ENCODE results near the gene ITPKC.
A peak's percentile ranks its signal among the peaks of the same experiment; 100 is the strongest.

The ITPKC gene

DNA sequence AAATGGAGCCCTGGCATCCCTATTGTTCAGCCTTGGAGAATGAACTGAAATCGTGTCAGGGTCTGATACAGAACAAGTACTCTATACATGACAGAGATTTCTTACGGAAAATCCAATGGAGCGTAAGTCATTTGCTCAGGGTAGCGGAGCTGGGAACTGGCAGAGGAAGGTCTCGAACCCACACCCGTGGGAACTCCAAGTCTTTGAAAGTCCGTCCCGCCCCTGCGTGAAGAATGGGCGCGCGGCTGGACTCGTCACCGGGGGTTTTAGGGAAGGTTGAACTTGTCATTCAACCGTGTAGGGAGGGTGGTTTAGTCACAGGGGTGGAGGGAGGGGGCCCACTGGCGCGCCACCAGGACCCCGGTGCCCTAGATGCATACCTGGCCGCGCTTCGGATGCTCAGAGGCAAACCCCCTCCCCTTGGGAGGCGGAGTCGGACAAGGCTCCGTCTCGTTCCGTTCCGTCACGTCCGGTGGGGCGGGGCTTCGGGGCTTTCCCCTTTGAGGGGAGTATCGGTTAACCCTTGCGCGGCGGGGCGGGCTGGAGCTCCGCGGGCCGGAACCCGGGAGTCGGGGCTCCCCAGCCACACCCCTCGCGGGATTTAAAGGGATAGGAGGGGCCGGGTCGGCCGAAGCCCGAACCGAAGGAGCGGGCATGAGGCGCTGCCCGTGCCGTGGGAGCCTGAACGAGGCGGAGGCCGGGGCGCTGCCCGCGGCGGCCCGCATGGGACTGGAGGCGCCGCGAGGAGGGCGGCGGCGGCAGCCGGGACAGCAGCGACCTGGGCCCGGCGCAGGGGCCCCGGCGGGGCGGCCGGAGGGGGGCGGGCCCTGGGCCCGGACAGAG, at the start of gene ITPKC, which contains the start of gene COQ8B:
Gene ITPKC (plus strand): TSS at position 631 of the 843 bp plus-strand sequence. CDS start 24 bp downstream, at position 655.
Gene COQ8B (minus strand): TSS at position 405 of the 843 bp plus-strand sequence. CDS start 2,254 bp downstream, outside the sequence.
- FAIRE-seq: peak; percentile 49

DNA sequence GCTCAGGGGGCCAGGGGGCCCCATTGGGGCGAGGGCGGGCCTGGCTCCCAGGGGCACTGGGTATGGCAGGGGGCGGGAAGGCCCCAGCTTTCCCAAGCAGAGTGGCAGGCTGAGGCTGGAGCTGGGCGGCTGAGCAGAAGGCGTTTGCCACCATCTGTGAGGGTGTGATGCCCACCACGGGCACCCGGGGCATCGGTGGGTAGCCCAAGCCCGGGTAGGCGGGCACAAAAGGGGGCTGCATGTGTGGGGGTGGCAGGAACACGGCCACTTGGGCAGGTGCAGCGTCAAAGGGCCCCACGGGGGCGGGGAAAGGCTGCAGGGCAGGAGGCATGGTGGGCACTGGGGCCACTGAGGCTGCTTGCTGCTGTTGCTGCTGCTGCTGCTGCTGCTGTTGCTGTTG, 49.3 kb upstream of the ITPKC start:
- FAIRE-seq: no peak

DNA sequence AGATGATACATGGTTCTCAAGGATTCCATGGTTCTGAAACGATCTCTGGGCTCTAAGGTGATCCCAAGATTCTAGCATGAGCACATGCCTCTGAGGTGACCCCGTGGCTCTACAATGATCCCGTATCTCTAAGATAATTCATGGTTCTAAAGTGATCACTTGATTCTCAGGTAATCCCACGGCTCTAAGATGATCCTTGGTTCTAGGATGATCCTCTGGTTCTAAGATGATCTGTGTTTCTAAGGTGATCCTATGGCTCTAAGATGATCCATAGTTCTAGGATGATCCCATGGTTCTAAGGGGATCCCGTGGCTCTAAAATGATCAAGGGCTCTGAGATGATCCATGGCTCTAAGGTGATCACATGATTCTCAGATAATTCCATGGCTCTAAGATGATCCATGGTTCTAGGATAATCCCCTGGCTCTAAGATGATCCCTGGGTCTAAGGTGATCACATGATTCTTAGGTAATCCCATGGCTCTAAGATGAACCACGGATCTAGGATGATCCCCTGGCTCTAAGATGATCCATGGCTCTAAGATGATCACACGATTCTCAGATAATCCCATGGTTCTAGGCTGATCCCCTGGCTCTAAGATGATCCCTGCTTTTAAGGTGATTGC, 47.8 kb upstream of the ITPKC start:
- no peak for FAIRE-seq

DNA sequence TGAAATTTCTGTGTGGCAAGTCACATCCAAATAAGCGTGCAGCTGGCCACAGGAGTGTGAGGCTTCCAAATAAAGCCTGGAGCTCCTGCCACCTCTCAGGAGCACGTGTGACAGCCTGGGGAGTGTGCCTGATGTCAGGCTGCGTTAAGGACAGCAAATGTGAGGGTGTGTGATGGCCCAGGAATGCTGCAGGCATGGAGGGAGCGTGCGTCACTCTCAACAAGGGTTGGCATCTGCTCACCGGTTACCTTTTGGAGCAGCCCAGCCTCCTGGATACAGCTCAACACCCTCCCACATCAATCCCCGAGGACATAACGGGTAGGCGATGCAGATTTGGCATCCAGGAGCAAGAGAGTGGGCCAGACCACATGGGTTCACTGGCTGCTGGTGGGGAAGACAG, 45.5 kb upstream of the ITPKC start:
- FAIRE-seq: no peak

DNA sequence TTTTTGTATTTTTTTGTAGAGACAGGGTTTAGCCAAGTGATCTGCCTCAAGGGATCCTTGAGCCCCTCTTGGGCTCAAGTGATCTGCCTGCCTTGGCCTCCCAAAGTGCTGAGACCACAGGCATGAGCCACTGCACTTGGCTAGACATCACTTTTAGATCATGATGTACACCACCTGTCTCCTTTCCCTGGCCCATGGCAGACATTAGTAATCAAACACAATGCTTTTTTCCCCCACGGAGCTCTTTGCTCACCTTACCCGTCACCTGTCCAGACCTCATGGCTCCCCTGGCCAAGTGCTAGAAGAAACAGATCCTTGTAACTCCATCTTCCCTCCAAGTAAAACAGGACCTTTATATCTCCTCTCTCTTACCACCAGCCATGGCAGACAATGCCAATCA, 44.9 kb upstream of the ITPKC start:
- FAIRE-seq: no peak

DNA sequence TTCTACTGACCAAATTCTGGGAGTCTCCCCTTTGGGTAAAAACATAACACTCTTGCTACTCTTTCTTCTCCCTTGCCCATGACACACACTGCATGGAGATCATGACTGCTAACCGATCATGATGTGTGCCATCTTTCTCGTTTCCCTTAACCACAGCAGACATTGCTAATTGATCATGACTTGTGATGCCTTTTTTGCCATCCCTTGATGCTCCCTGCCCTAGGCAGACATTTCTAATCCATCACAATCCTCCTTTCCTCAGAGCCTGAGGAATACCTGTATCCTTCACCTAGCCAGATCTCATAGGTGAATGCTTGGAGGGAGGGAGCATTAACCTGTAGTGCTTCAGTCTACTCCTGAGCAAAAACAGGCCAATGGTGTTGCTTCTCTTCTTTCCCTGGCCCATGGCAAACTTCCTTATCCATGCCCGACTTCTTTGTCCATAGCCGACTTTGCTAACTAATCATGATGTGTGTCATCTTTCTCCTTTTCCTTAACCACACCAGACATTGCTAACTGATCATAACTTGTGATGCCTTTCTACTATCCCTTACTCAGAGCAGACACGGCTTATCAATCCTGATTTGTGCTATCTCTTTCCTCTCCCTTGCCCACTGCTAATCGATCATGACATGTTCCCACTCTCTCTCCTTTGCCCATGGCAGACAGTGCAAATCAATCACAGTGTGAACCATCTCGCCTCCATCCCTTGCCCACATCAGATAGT, 44.2 kb upstream of the ITPKC start:
- no peak for FAIRE-seq

DNA sequence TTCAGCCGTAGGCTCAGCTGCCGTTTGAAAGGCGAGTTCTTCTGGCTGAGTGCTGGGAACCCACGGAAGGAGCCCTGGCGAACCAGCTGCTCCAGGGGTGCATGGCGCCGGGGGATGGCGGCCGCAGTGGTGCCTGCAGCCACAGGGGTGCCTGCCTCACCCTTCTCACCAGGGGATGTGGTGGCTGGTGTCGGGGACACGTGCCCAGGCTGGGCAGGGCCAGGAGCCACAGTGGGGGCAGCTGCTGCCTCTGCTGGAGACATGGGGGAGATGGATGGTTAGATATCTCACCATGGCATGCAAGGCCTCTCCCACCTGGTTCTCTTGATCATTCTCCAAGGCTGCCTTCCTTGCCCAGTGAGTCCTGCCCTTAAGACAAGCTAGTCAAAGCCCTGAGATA, 43.5 kb upstream of the ITPKC start:
- no peak for FAIRE-seq

DNA sequence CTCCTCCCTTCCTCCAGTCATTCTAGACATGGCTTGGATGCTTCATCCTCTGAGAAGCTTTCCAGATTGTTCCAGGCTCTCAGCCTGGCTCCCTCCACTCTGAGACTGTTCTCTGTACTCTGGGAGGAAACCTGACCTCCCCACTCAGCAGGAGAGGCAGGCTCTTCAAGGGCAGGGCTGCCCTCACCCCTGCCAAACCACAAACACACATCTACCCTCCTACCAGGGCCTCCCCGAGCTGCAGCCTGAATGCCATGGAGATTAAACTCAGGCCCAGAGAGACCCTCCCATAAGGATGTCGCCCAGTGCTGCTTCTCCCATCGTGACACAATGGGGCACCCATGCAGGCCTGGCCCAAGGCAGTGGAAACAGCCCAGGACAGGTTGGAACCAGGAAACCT, 42.6 kb upstream of the ITPKC start:
- no peak for FAIRE-seq

DNA sequence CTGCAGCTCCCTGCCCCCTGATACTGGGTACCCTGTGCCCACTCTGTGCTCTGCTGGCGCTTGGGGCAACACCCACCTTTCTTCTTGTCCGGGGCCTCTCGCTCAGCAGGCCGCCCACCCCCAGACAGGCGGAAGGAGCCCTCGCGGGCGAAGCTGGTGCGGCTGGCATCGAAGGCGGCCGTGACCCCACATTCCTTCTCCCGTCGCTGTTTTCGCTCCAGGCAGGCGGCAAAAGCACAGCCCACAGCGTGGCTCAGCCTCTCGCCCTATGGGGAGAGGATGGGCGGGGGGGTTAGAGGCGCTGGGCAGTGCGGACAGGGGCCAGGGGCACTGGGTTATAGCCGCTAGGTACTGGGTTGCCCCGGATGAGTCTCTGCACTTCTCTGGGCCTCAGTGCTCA, 39.8 kb upstream of the ITPKC start:
- FAIRE-seq: no peak

DNA sequence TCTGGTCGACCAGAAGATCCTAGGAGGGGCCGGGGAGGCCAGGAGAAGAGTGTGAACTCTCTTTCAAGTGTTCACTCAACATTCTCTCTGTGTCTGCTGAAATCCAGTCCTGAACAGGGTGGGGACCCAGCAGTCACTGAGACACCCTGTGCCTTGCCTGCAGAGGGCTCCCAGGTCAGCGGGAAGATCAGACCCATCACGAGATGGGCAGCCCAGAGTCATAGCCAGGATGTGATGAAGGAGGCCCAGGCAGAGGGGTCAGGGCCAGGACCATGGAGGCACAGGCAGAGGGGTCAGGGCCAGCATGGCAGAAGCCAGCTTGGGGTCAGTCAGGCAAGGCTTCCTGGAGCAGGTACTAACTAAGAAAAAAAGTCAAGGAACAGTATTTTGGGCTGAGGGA, 35.9 kb upstream of the ITPKC start:
- no peak for FAIRE-seq

DNA sequence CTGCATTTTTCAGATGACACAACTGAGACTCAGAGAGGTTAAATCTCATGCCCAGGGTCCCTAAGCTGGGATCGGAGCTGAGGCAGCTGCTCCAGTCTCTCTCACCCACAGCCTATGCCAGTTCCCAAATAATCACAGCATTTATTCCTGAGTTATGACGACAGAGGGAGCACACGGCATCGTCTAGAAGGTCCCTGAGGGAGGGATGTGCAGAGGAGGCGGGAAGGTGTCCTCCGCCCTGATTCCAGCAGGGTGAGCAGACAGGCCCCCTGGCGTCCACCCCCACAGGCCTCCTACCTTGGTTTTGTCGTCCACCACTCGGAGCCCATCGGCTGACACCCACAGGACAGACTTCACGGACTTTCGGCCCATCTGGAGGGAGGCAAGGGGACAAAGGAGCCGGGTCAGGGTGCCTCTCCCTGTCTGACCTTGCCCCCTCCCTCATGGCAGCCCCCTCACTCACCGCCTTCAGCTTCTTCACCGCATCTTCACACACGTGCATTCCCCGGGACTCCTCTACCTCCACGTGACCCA, 34.4 kb upstream of the ITPKC start:
- FAIRE-seq: no peak

DNA sequence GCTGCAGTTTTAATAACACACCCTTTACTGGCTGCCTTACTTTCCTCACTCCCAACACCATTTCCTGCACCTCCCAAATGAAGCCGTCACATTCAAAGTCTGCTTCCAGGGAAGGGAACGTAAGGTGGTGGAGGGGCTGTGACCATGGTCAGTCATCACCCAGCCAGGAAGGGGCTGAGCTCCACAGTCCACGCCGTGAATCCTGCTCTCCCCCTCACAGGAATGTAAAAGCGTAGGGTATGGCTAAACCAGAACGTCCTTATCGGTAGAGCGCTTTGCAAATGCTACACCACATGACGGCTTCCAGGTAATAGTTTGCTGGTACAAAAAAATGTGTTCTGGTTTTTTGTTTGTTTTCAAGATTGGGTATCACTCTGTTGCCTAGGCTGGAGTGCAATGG, 33.5 kb upstream of the ITPKC start:
- no peak for FAIRE-seq

DNA sequence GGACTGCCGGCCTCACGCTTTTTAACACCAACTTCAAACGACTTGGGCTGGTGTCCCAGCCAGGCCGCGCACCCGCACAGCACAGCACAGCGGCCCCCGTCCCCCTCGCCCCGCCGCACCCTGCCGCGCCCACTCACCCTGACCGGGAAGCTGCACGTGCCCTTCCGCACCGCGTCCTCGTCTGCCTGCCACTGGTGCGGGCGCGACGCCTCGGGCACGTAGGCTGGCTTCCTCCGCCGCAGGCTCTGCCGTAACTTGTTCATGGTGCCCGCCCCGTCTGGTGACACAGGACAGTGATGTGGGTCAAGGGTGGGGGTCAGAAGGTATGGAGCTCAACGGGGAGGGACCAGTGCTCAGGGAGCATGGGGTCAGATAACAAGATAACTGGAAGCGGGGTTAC, 32.6 kb upstream of the ITPKC start:
- no peak for FAIRE-seq

DNA sequence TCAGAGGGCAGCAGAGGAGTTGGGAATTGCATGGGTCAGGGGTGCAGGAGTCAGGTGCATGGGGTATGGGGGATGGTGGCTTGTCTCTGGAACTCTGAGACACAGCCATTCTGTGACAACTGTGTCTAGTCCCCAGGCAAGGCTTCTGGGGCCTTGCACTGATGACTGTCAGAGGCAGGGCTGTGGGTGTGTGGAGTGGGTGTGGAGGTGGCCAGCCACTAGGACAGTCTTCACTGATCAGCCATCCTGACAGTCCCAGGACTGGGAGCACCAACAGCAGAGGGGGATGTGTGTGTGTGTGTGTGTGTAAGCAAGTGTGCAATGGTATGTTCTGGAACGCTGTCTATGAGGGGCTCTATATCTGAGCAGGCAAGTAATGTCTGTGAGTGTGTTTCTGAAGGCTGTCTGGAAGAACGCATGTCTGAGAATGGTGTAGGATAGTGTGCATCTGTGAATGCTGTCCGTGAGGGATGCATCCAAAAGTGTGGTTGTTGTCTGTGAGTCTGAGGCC, 31.8 kb upstream of the ITPKC start:
- FAIRE-seq: no peak

DNA sequence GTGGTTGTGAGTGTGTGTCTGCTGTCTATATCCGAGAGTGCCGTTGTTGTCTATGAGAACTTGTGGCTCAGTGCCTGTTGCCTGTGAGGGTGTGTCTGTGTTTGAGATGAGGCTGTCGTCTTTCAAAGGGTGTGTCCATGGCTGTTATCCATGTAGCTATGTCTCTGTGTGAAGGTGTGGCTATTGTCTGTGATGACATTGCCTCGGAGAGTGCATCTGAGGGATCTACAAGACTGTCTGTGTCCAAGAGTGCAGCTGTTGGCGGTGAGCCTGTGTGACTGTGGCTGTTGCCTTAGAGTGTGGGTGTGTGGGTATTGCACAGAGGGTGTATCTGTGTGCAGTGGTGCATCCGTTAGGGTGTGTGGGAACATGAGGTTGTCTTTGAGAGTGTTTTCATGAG, 31.3 kb upstream of the ITPKC start:
- FAIRE-seq: no peak

DNA sequence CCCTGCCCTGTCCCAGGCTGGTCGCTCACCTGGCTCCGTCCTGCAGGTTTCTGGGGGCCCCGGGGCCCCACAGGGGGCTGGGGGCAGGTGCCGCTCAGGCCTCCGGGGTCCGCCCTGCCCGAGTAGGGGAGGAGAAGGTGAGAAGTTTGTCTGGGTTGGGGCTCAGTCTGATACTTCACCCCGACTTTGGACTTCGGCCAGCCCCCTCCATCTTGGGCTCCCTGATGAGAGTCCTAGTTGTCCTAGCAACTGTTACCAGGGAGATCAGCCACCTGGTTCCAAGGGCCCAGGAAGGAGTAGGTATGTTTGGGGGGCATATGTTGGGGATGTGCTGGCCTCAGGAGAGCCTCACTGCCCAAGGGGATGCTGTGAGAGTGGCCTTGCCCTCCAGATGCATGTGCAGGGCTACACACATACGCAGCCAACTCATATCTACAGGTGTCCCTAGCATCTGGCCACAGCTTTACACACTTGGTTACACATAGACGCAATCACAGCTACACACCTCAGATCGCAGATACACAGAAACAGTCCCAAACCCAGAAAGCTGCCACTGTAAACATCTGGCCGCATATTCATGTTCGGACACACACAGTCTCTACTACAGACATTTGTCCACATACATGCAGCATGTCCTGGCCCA, 29.9 kb upstream of the ITPKC start:
- no peak for FAIRE-seq

DNA sequence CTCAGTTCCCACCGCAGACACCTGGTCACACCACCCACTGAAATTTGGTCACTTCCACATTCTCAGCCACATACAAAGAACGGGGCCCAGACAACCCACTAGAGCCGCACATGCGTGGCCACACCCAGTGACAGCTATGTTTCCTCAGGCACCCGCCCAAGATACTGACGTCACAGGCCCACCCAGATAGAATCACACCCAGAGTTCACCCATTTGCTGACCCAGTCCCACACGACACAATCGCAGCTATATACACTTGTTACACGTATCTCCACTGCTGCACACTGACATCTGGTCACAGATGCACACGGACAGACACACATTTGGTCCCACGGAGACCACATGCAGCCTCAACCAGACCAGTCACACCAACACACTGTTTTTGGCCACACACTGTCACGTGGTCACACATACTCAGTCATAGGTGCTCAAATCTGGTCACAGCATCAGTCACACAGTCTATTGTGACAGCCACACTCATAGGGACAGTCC, 29.3 kb upstream of the ITPKC start:
- FAIRE-seq: no peak

DNA sequence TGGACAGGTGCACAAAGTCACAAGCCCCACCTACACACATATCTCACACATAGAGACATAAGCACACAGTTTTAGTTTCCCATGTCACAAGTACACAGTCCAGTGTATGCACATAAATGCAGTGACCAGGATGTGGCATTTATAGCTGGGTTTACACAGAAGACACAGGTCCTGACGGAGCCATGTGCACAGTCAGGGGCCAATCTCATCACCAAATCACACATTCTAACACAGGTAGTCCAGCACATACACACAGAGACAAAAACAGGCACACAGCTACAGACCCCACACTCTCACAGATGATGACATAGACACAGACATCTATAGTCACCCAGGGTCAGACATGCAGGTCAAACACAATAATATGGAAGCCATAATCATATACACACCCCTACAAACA, 28.6 kb upstream of the ITPKC start:
- FAIRE-seq: no peak

DNA sequence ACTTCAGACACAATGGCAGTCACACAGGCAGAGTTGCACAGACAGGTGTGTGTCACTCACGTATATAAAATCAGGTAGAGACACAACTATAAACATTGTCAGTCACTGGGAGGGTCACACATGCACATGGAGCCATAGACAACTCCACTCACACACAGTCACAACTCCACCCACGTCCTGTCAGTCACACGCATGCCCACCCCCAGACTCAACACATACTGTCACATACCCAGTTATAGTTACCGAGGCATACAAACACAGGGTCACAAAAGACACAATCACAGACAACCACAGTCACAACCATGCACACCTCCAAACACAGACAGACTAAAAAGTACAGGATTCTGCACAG, 27.9 kb upstream of the ITPKC start:
- no peak for FAIRE-seq

DNA sequence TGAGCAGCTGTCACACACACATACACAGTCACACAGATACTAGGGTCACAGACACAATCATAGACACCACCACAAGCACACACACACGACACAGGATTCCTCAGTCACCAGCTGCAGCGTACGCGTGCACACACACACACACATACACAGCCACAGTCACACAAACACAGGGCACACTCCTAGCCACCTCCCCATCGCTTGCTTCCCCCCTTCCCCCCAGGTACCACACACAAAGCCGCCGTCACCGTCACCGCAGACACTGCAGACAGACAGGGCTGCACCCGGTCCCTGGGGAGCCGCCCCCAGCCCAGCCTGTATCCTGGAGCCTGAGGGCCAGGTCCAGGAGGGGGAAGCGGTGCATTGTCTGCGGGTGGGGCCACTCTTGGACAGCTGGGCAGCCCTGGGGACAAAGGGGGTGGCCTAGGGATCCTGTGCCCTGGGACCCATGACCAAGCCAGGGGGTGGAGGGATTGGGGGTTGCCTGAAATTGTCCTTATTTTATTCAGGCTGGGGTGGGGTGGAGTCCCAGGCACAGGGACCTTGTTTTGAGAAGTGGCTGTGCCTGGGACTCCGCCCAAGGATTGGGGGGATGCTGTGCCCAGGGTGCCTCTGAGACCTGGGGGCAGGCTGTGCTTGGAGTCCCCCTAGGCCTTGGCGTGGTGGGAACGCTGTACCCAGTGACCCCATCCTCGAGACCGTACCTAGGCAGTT, 27.4 kb upstream of the ITPKC start:
- no peak for FAIRE-seq

DNA sequence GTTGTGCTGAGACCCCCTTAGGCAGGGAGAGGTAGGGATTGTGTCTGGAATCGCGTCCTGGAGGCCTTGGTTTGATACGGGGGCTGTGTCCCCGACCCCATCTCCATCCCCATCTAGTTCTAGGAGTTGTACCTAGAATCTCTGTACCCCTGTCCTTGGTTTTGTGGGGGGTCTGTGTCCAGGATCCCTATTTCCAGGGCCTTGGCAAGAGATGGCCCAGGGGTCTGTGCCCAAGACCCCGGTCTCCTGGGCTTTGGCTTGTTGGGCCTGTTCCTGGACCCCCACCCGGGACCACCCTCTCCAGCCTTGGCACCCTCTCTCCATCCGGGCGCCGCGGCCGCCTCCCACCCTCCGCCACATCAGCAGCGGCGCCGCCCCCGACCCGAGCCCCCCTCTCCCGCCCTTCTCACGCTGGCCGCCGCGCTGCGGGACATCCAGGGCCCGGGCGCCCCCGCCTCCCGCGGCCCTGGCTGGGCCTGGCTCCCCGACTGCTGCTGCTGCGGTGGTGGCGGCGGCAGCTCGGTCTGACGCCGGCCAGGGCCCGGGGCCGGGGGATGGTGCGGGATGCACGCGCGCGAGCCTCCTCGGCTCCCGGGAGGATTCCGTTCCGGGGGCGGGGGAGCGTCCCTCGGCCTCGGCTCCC, 26.7 kb upstream of the ITPKC start, which contains the start of gene NUMBL:
Gene NUMBL (minus strand): TSS at position 602 of the 643 bp plus-strand sequence. CDS start 168 bp downstream, at position 434.
- no peak for FAIRE-seq

Measured in TTC549 (cell line).